Measurements from ENCODE around the gene COQ7.

DNA sequence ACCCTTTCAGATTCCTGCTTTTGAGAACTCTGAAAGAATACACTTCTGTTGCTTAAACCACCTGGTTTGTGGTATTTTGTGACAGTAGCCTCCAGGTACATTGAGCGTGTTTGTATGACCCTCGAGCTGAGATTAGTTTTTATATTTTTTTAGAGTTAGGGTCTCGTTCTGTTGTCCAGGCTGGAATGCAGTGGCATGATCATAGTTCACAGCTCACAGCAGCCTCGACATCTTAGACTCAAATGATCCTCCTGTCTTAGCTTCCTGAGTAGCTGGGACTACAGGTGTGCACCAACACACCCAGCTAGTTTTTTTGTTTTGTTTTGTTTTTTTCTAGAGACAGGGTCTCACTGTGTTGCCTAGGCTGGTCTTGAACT is 41.9 kb downstream of the COQ7 start:
- TF ChIP-seq, protein P1, sequence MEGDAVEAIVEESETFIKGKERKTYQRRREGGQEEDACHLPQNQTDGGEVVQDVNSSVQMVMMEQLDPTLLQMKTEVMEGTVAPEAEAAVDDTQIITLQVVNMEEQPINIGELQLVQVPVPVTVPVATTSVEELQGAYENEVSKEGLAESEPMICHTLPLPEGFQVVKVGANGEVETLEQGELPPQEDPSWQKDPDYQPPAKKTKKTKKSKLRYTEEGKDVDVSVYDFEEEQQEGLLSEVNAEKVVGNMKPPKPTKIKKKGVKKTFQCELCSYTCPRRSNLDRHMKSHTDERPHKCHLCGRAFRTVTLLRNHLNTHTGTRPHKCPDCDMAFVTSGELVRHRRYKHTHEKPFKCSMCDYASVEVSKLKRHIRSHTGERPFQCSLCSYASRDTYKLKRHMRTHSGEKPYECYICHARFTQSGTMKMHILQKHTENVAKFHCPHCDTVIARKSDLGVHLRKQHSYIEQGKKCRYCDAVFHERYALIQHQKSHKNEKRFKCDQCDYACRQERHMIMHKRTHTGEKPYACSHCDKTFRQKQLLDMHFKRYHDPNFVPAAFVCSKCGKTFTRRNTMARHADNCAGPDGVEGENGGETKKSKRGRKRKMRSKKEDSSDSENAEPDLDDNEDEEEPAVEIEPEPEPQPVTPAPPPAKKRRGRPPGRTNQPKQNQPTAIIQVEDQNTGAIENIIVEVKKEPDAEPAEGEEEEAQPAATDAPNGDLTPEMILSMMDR (IDR thresholded peaks at IDR 0.05 in 4 of 5, conservative IDR thresholded peaks at IDR 0.05 in 1 of 5) = no peak
- no peak for TF ChIP-seq POLR2A (IDR thresholded peaks at IDR 0.05)

Data from gastrocnemius medialis (tissue), 4 donors.